Panc1 (cell line): Measurements from ENCODE around the gene ELMO1. TPM values are rescaled to one million over a fixed set of nuclear protein-coding genes. Genes with fewer than 3 reads are reported as not detected.

Source experiments
- ATAC-seq: fragments of 200-7000 bp; cut with Tn5 transposase; 2 replicates; pipeline ENCODE4 v1.9.1; 2020; ENCODE audit warnings: mild to moderate bottlenecking, moderate library complexity
- BruUV-seq: library from RNA; stranded (reverse); fragments of 400-500 nt; replicated peaks from 2 replicates; lab custom pipeline; 2021; lab: Mats Ljungman, UMichigan
- CTCF ChIA-PET: fragments of 300-600 bp; sonication (Branson Sonifier 250); formaldehyde crosslinking; loops from one replicate; lab custom pipeline; 2022; ENCODE audit warnings: antibody characterized with exemption; lab: Charles Lee
- POLR2A ChIA-PET: fragments of 300-600 bp; sonication (Branson Sonifier 250); formaldehyde crosslinking; loops from one replicate; lab custom pipeline; 2022; ENCODE audit warnings: antibody characterized with exemption; lab: Charles Lee
- DNase-seq: peaks from one replicate; pipeline ENCODE4 v3.0.0-alpha.2; 2010; ENCODE audit warnings: low read depth, low spot score
- H3K27ac ChIP-seq: 2 replicates; pipeline ENCODE4 v1.5.1; 2011; ENCODE audit warnings: mild to moderate bottlenecking, low read length, inconsistent platforms
- H3K27me3 ChIP-seq: fragments of 200-500 bp; sonication (Bioruptor generic); 2 replicates; pipeline ENCODE4 v1.6.0; 2014; ENCODE audit warnings: low read length, inconsistent platforms; ENCODE audit not compliant: control insufficient read depth, insufficient read depth
- H3K36me3 ChIP-seq: fragments of 200-500 bp; sonication (Bioruptor generic); 2 replicates; pipeline ENCODE4 v1.5.1; 2014; ENCODE audit warnings: inconsistent platforms, mild to moderate bottlenecking, low read length, moderate library complexity; ENCODE audit not compliant: control insufficient read depth, insufficient read depth
- H3K4me1 ChIP-seq: 2 replicates; pipeline ENCODE4 v1.5.1; 2011; ENCODE audit warnings: inconsistent platforms, mild to moderate bottlenecking, low read length, moderate library complexity; ENCODE audit not compliant: control insufficient read depth, insufficient read depth
- H3K4me3 ChIP-seq, 2 experiments: 2 replicates each; pipeline ENCODE4 v1.5.1; 2011 to 2012; ENCODE audit warnings: low read depth in 2 of 2, low read length in 2 of 2, mild to moderate bottlenecking in 2 of 2, inconsistent platforms in 1 of 2, moderate library complexity in 1 of 2
- H3K9me3 ChIP-seq: fragments of 200-500 bp; sonication (Bioruptor generic); 2 replicates; pipeline ENCODE4 v1.5.1; 2014; ENCODE audit warnings: low read depth, mild to moderate bottlenecking, inconsistent platforms, low read length, moderate library complexity; ENCODE audit not compliant: control insufficient read depth, insufficient read depth
- CTCF ChIP-seq: fragments of 450-650 bp; IDR thresholded peaks from 2 replicates; pipeline ENCODE4 v1.5.1; 2017; ENCODE audit warnings: mild to moderate bottlenecking
- POLR2AphosphoS5 ChIP-seq: IDR thresholded peaks from 2 replicates; pipeline ENCODE4 v1.6.1; 2012; ENCODE audit warnings: mild to moderate bottlenecking, low read depth, low read length, moderate library complexity
- REST ChIP-seq, 2 experiments: IDR thresholded peaks; 2 replicates each; pipeline ENCODE4 v1.6.1; 2011 to 2012; ENCODE audit warnings: low read depth in 2 of 2, control low read depth in 1 of 2, low read length in 1 of 2, mild to moderate bottlenecking in 1 of 2, moderate library complexity in 1 of 2; ENCODE audit not compliant: insufficient read depth in 1 of 2
- SIN3A ChIP-seq: IDR thresholded peaks from 2 replicates; pipeline ENCODE4 v1.6.1; 2012; ENCODE audit warnings: low read depth, mild to moderate bottlenecking, low read length, moderate library complexity, borderline replicate concordance; ENCODE audit not compliant: insufficient read depth
- TCF7L2 ChIP-seq: IDR thresholded peaks from 2 replicates; pipeline ENCODE4 v1.6.1; 2011; ENCODE audit warnings: mild to moderate bottlenecking, low read depth, low read length, inconsistent platforms
- in situ Hi-C: cut with HindIII; loops from 2 replicates; pipeline ENCODE4 v1.10.0; 2016; ENCODE audit warnings: low sequenced_read_pairs, low pct_unique_long_range_greater_than_20kb
- intact Hi-C: fragments of 100-400 bp; cut with micrococcal nuclease; formaldehyde crosslinking; loops from one replicate; pipeline ENCODE4 v1.10.0; 2022; ENCODE audit not compliant: unreplicated experiment
- total RNA-seq: library from RNA; stranded (reverse); gene quantifications from one replicate; pipeline ENCODE4 v1.2.1, GENCODE V29; 2021; ENCODE audit not compliant: unreplicated experiment

Gene ELMO1
- total RNA-seq, 1 experiment from 2014 or later = 0.80 TPM

GRCh38 chr7:37371755-37372154 lies 76.9 kb downstream of the ELMO1 start:
- TF ChIP-seq CTCF (no peak), POLR2AphosphoS5 (no peak), TCF7L2 (no peak), SIN3A (no peak)
- no peaks in the 10 kb centered on the region for H3K4me1 ChIP-seq
- CTCF ChIA-PET = no interaction called here
- no peak overlapping the region for H3K4me3 ChIP-seq
- intact Hi-C loops (no loop called here), in situ Hi-C loops (no loop called here)
- H3K9me3 ChIP-seq = no peaks in the 10 kb centered on the region
- no peak overlapping the region for H3K27ac ChIP-seq
- POLR2A ChIA-PET = no interaction called here
- no peak for ATAC-seq
- no TSS peak for BruUV-seq
- H3K27me3 ChIP-seq = peaks cover 26% of the 10 kb centered on the region
- H3K36me3 ChIP-seq = no peaks in the 10 kb centered on the region
- no peak for DNase-seq

GRCh38 chr7:37369906-37370305 lies 78.8 kb downstream of the ELMO1 start:
- intact Hi-C loops (no loop called here), in situ Hi-C loops (no loop called here)
- H3K36me3 ChIP-seq = no peaks in the 10 kb centered on the region
- no peaks in the 10 kb centered on the region for H3K4me1 ChIP-seq
- ChIA-PET CTCF (no interaction called here), POLR2A (no interaction called here)
- no peak overlapping the region for H3K4me3 ChIP-seq
- H3K9me3 ChIP-seq = no peaks in the 10 kb centered on the region
- TF ChIP-seq CTCF (no peak), REST (IDR thresholded peaks at IDR 0.05; ENCODE audit: insufficient read depth in 1 of 2, low read depth in 2 of 2, low read length in 1 of 2) (no peak), SIN3A (no peak), POLR2AphosphoS5 (no peak), TCF7L2 (no peak)
- DNase-seq (no peak), ATAC-seq (no peak)
- no TSS peak for BruUV-seq
- H3K27ac ChIP-seq = no peak overlapping the region
- H3K27me3 ChIP-seq = peaks cover 26% of the 10 kb centered on the region
